ENCODE data around the gene FUT1. TPM values are rescaled to one million over a fixed set of nuclear protein-coding genes. Genes with fewer than 3 reads are reported as not detected.
"Not testable (repeated sequence)": the region's sequence is repeated elsewhere in the genome, so short reads cannot be mapped to it uniquely, and the experiment has no call there.

The FUT1 gene
- total and polyA plus RNA-seq, 11 donors = 1.8 to 6.2 (median 2.7) TPM

GRCh38 chr19:48719263-48720171 lies 32.9 kb downstream of the FUT1 start, which contains the start of gene MAMSTR:
Gene MAMSTR (minus strand): TSS chr19:48719725. CDS start chr19:48719031, 694 bp downstream.
- 63 to 78% (median 71%) methylated on average over 27 to 33 of the region's 33 CpGs for WGBS, 4 donors
- H3K9me3 ChIP-seq = no peaks in the 10 kb centered on the region
- TF ChIP-seq CTCF (IDR thresholded peaks at IDR 0.05) (no peak), POLR2A (IDR thresholded peaks at IDR 0.05) (no peak)
- no peaks in the 10 kb centered on the region for H3K27me3 ChIP-seq
- peaks cover 10 to 75% (median 48%) of the 10 kb centered on the region in 12 donors for H3K4me1 ChIP-seq
- peak within 1 kb of the TSS in 11 of 12 donors; percentile 42 to 71 (median 62) for H3K4me3 ChIP-seq
- peak within 1 kb of the TSS; percentile 19 to 94 (median 87) for H3K27ac ChIP-seq
- intact Hi-C loops (cut with DNase I) = loop anchor here in 3 of 10 donors (5.0 to 10.0 kb wide), 3 partner anchors 45 to 75 kb away; partner anchors contain the start of genes CA11 (in 2 of the 3) and NTN5 (in 1 of the 3)
- ATAC-seq = peak in 1 of 4 donors; percentile 3
- peak in 4 of 5 donors; percentile 33 to 52 (median 47) for DNase-seq
- peaks cover 0 to 38% (median 10%) of the 10 kb centered on the region in 9 donors for H3K36me3 ChIP-seq

GRCh38 chr19:48718711-48719231 lies 33.7 kb downstream of the FUT1 start:
- no peaks in the 10 kb centered on the region for H3K9me3 ChIP-seq
- H3K4me1 ChIP-seq = peaks cover 4 to 68% (median 43%) of the 10 kb centered on the region in 12 donors
- no peaks in the 10 kb centered on the region for H3K27me3 ChIP-seq
- TF ChIP-seq CTCF (IDR thresholded peaks at IDR 0.05) (no peak), POLR2A (IDR thresholded peaks at IDR 0.05) (no peak)
- H3K27ac ChIP-seq = peak overlapping the region; percentile 3 to 94 (median 87)
- intact Hi-C loops (cut with DNase I) = loop anchor here in 2 of 10 donors (5.0 to 10.0 kb wide), 2 partner anchors 71 to 74 kb away; partner anchors contain the start of gene CA11 (in 2 of the 2)
- peak in 4 of 5 donors; percentile 36 to 56 (median 48) for DNase-seq
- H3K36me3 ChIP-seq = peaks cover 0 to 30% (median 4%) of the 10 kb centered on the region in 9 donors
- whole genome bisulfite sequencing, 4 donors = 43 to 60% (median 57%) methylated on average over 14 to 15 of the region's 15 CpGs
- ATAC-seq = no peak
- peak overlapping the region in 2 of 12 donors; percentile 3 to 69 for H3K4me3 ChIP-seq

GRCh38 chr19:48718106-48718505 lies 34.3 kb downstream of the FUT1 start:
- 92 to 96% (median 95%) methylated on average over 13 of the region's 13 CpGs for WGBS, 4 donors

GRCh38 chr19:48716562-48717291 lies 35.7 kb downstream of the FUT1 start:
- peaks cover 4 to 74% (median 49%) of the 10 kb centered on the region in 12 donors for H3K4me1 ChIP-seq
- intact Hi-C loops (cut with DNase I) = loop anchor here in 2 of 10 donors (5.0 to 10.0 kb wide), 2 partner anchors 69 to 72 kb away; partner anchors contain the start of gene CA11 (in 2 of the 2)
- DNase-seq (peak in 4 of 5 donors; percentile 71 to 78 (median 74)), ATAC-seq (peak in 3 of 4 donors; percentile 0 to 7 (median 3))
- H3K27me3 ChIP-seq = no peaks in the 10 kb centered on the region
- peak overlapping the region; percentile 30 to 91 (median 87) for H3K27ac ChIP-seq
- WGBS, 4 donors = 5 to 14% (median 7%) methylated on average over 12 to 24 of the region's 24 CpGs
- H3K4me3 ChIP-seq = peak overlapping the region in 9 of 12 donors; percentile 36 to 79 (median 61)
- TF ChIP-seq CTCF (IDR thresholded peaks at IDR 0.05) (no peak), POLR2A (IDR thresholded peaks at IDR 0.05) (no peak)
- H3K36me3 ChIP-seq = peaks cover 0 to 10% (median 0%) of the 10 kb centered on the region in 9 donors
- H3K9me3 ChIP-seq = no peaks in the 10 kb centered on the region

More at GRCh38 chr19:48718106-48718505, 34.3 kb downstream of the FUT1 start:
- Histone ChIP-seq H3K27ac (peak overlapping the region in 5 of 12 donors; percentile 15 to 90 (median 84)), H3K36me3 (peaks cover 0 to 24% (median 4%) of the 10 kb centered on the region in 9 donors), H3K4me1 (peaks cover 4 to 74% (median 47%) of the 10 kb centered on the region in 12 donors)
- intact Hi-C loops (cut with DNase I) = loop anchor here in 2 of 10 donors (5.0 to 10.0 kb wide), 2 partner anchors 71 to 73 kb away; partner anchors contain the start of gene CA11 (in 2 of the 2)
- not testable (repeated sequence) for ATAC-seq, H3K4me3 ChIP-seq, DNase-seq, H3K9me3 ChIP-seq, H3K27me3 ChIP-seq

All from heart left ventricle (tissue), 16 donors.